Measurements from ENCODE around the gene PRPF18.

DNA sequence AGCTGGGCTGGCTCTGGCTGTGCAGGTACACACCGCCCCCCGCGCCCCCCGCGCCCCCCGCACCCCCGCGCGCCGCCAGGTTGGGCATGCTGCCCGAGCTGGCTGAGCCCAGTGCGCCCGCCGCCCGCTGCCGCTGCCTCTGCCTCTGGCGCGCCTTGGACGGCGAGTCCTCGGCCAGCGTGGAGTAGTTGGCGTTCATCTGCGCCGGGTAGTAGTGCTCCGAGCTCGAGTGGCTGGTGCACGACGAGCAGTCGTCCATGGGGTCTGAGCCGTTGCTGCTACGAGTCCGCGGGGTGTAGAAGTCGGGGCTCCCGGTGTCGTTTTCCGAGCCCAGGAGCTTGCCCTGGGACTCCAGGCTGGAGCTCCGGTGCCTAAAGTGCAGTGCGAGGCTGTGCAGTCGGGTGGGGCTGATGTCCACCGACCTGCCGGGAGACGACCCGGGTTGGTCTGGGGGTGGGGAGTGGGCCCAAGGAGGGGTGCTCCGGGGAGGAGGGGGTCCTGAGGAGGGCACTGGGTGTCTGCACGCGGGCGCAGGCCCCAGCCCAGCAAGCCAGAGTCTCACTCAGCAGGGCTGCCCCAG lies 70.4 kb downstream of the PRPF18 start:
- TF ChIP-seq, protein P1, sequence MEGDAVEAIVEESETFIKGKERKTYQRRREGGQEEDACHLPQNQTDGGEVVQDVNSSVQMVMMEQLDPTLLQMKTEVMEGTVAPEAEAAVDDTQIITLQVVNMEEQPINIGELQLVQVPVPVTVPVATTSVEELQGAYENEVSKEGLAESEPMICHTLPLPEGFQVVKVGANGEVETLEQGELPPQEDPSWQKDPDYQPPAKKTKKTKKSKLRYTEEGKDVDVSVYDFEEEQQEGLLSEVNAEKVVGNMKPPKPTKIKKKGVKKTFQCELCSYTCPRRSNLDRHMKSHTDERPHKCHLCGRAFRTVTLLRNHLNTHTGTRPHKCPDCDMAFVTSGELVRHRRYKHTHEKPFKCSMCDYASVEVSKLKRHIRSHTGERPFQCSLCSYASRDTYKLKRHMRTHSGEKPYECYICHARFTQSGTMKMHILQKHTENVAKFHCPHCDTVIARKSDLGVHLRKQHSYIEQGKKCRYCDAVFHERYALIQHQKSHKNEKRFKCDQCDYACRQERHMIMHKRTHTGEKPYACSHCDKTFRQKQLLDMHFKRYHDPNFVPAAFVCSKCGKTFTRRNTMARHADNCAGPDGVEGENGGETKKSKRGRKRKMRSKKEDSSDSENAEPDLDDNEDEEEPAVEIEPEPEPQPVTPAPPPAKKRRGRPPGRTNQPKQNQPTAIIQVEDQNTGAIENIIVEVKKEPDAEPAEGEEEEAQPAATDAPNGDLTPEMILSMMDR (IDR thresholded peaks at IDR 0.05; ENCODE audit: low read length) = no peak
- TF ChIP-seq EZH2 (optimal IDR thresholded peaks at IDR 0.05; ENCODE audit: low read depth, low read length) = no peak
